K562 (cell line): ENCODE data around the gene CEP131. TPM values are rescaled to one million over a fixed set of nuclear protein-coding genes. Genes with fewer than 3 reads are reported as not detected.

ENCODE experiments used
- MAZ ChIP-seq, 2 experiments: fragments of 450-650 bp in 1 of 2; sonication (generic) in 1 of 2; formaldehyde crosslinking; IDR thresholded peaks in 1 of 2; conservative IDR thresholded peaks in 1 of 2; 2 replicates each; pipeline versions ENCODE4 v1.4.0 to v1.5.0; 2020; ENCODE audit warnings: mild to moderate bottlenecking in 1 of 2, missing genetic modification reagents in 1 of 2
- MYNN ChIP-seq, 2 experiments: sonication (generic); formaldehyde crosslinking in 1 of 2; IDR thresholded peaks; 2 replicates each; pipeline versions ENCODE4 v1.5.0 to v1.6.1; 2016 to 2020; ENCODE audit warnings: antibody characterized with exemption in 1 of 2, missing genetic modification reagents in 1 of 2
- PHF8 ChIP-seq: fragments of 200-600 bp; sonication (generic); IDR thresholded peaks from 2 replicates; pipeline ENCODE4 v1.6.1; 2012; ENCODE audit warnings: mixed run types, mild to moderate bottlenecking, inconsistent platforms, low read length, moderate library complexity, borderline replicate concordance
- TBP ChIP-seq: optimal IDR thresholded peaks from 2 replicates; pipeline ENCODE3; 2011; ENCODE audit warnings: low read depth, low read length, improper control_type of control experiment
- ZBTB7A ChIP-seq: IDR thresholded peaks from 2 replicates; pipeline ENCODE4 v1.6.1; 2011; ENCODE audit warnings: low read depth, mild to moderate bottlenecking, low read length, moderate library complexity, borderline replicate concordance; ENCODE audit not compliant: control insufficient read depth
- ZNF143 ChIP-seq: sonication (generic); formaldehyde crosslinking; IDR thresholded peaks from 2 replicates; pipeline ENCODE4 v1.9.0; 2022; ENCODE audit warnings: mild to moderate bottlenecking, missing genetic modification reagents
- ZNF586 ChIP-seq: fragments of 450-650 bp; formaldehyde crosslinking; conservative IDR thresholded peaks from 2 replicates; pipeline ENCODE4 v1.4.0; 2020; ENCODE audit warnings: mild to moderate bottlenecking, moderate library complexity
- polyA plus RNA-seq, 8 experiments: library from polyadenylated mRNA; depleted of rRNA in 4 of 8; stranded (reverse) in 5 of 8; unstranded in 3 of 8; fragments of >200 nt; fragmentation: Nextera tagmentation in 2 of 8; fragmentation: Illumina TruSeq in 1 of 8; extraction: Ambion mirVana in 2 of 8; extraction: Trizol in 1 of 8; gene quantifications; 2 replicates each; pipeline versions ENCODE4 v1.2.1 to v1.2.3, GENCODE V29; 2011 to 2014; ENCODE audit warnings: inconsistent platforms in 1 of 8, missing spikeins in 1 of 8
- total RNA-seq, 7 experiments: library from RNA; depleted of rRNA in 6 of 7; stranded (reverse); fragments of >200 nt in 6 of 7; fragmentation: Illumina TruSeq in 2 of 7; extraction: Trizol in 2 of 7; gene quantifications; 2 replicates each; pipeline versions ENCODE4 v1.2.1 to v1.2.3, GENCODE V29; 2011 to 2021; ENCODE audit warnings: low replicate concordance in 1 of 7
- TF ChIP-seq, protein P1 (sequence below): sonication (generic); formaldehyde crosslinking; IDR thresholded peaks from 2 replicates; pipeline ENCODE4 v1.8.0; 2022; ENCODE audit warnings: missing genetic modification reagents, mild to moderate bottlenecking, moderate library complexity, borderline replicate concordance
- TF ChIP-seq, protein P2 (sequence below): fragments of 200-800 bp; sonication (Bioruptor generic); IDR thresholded peaks from 2 replicates; pipeline ENCODE4 v1.6.1; 2017; ENCODE audit warnings: missing genetic modification characterization, missing compliant biosample characterization
- TF ChIP-seq, protein P3 (sequence below): sonication (generic); formaldehyde crosslinking; IDR thresholded peaks from 2 replicates; pipeline ENCODE4 v1.8.1; 2023; ENCODE audit warnings: mild to moderate bottlenecking, missing genetic modification reagents
- TF ChIP-seq, protein P4 (sequence below), 2 experiments: fragments of 450-650 bp in 1 of 2; sonication (generic) in 1 of 2; formaldehyde crosslinking in 1 of 2; IDR thresholded peaks in 1 of 2; conservative IDR thresholded peaks in 1 of 2; 2 replicates each; pipeline versions ENCODE4 v1.6.1 to v1.8.1; 2016 to 2023; ENCODE audit warnings: mild to moderate bottlenecking in 2 of 2, moderate library complexity in 2 of 2, inconsistent platforms in 1 of 2, missing genetic modification reagents in 1 of 2
- TF ChIP-seq, protein P5 (sequence below): sonication (generic); formaldehyde crosslinking; IDR thresholded peaks from 2 replicates; pipeline ENCODE4 v1.9.0; 2022; ENCODE audit warnings: mild to moderate bottlenecking, missing genetic modification reagents
- TF ChIP-seq, protein P6 (sequence below), 2 experiments: fragments of 450-650 bp; IDR thresholded peaks; 2 replicates each; pipeline ENCODE4 v1.6.1; 2016
- TF ChIP-seq, protein P7 (sequence below), 2 experiments: IDR thresholded peaks; 2 replicates each; pipeline ENCODE4 v1.6.1; 2012; ENCODE audit warnings: improper control_type of control experiment in 2 of 2, low read depth in 2 of 2, low read length in 2 of 2, borderline replicate concordance in 1 of 2

The CEP131 gene
- total and polyA plus RNA-seq, 9 of the 15 experiments (the other 6 are each of a cell fraction or from before 2014, with no cell fraction given), result 0.24 to 21.2 (median 2.3) TPM

DNA sequence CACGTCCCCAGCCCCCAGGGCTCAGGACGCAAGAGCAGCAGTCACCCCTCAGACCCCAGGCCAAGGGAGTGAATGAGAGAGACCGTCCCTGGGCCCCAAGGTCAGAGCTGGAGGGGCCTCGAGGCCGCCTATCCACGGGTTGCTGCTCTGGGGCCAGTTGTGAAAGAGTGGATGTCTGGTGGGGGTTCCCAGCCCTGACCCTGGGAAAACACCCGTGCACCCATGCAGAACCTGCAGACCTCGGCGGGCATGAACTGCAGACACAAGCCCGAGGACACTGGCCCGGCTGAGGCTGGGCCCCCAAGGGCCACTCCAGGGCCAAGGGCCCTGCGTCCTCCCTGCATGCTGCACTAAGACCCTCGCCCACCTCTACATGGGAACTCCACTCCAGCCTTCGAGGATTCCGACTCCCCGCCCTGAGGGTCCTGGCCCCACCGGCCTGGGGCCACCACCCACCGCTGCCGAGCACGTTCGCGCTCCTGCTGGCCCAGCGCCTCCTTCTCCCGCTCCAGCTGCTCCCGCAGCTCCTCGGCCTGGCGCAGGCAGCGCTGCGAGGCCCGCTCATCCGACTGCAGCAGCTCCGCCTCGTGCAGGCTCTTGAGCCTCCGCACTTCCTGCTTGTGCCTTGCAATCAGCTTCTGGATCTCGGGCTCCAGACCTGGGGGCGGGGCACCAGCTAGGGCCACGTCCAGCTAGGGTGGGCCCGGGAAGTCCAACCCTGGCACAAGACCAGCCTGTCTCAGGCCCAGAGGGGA lies 29.1 kb downstream of the CEP131 start (continued):
- TF ChIP-seq MYNN (IDR thresholded peaks at IDR 0.05), result no peak
- TF ChIP-seq MYNN (CRISPR knock-in tag; IDR thresholded peaks at IDR 0.05), result no peak
- TF ChIP-seq, protein P1, sequence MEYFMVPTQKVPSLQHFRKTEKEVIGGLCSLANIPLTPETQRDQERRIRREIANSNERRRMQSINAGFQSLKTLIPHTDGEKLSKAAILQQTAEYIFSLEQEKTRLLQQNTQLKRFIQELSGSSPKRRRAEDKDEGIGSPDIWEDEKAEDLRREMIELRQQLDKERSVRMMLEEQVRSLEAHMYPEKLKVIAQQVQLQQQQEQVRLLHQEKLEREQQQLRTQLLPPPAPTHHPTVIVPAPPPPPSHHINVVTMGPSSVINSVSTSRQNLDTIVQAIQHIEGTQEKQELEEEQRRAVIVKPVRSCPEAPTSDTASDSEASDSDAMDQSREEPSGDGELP, result peak; percentile 84
- TF ChIP-seq ZBTB7A, result 0 out of 2 replicates have a peak, but pooled peaks have one; percentile 32
- TF ChIP-seq PHF8, result peak; percentile 35; the same call in 1 of the 2 replicates
- TF ChIP-seq, protein P2, sequence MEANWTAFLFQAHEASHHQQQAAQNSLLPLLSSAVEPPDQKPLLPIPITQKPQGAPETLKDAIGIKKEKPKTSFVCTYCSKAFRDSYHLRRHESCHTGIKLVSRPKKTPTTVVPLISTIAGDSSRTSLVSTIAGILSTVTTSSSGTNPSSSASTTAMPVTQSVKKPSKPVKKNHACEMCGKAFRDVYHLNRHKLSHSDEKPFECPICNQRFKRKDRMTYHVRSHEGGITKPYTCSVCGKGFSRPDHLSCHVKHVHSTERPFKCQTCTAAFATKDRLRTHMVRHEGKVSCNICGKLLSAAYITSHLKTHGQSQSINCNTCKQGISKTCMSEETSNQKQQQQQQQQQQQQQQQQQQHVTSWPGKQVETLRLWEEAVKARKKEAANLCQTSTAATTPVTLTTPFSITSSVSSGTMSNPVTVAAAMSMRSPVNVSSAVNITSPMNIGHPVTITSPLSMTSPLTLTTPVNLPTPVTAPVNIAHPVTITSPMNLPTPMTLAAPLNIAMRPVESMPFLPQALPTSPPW (CRISPR knock-in tag), result peak; percentile 41; the same call in 1 of the 2 replicates
- TF ChIP-seq, protein P3, sequence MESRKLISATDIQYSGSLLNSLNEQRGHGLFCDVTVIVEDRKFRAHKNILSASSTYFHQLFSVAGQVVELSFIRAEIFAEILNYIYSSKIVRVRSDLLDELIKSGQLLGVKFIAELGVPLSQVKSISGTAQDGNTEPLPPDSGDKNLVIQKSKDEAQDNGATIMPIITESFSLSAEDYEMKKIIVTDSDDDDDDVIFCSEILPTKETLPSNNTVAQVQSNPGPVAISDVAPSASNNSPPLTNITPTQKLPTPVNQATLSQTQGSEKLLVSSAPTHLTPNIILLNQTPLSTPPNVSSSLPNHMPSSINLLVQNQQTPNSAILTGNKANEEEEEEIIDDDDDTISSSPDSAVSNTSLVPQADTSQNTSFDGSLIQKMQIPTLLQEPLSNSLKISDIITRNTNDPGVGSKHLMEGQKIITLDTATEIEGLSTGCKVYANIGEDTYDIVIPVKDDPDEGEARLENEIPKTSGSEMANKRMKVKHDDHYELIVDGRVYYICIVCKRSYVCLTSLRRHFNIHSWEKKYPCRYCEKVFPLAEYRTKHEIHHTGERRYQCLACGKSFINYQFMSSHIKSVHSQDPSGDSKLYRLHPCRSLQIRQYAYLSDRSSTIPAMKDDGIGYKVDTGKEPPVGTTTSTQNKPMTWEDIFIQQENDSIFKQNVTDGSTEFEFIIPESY (CRISPR knock-in tag), result peak; percentile 94
- TF ChIP-seq, protein P4, sequence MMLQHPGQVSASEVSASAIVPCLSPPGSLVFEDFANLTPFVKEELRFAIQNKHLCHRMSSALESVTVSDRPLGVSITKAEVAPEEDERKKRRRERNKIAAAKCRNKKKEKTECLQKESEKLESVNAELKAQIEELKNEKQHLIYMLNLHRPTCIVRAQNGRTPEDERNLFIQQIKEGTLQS (IDR thresholded peaks at IDR 0.05), result peak; percentile 13; the same call in 1 of the 2 replicates
- TF ChIP-seq, protein P4 (CRISPR knock-in tag; conservative IDR thresholded peaks at IDR 0.05), result no peak
- TF ChIP-seq ZNF586 (CRISPR knock-in tag), result no peak
- peak; percentile 15 for TF ChIP-seq TBP
- TF ChIP-seq, protein P5, sequence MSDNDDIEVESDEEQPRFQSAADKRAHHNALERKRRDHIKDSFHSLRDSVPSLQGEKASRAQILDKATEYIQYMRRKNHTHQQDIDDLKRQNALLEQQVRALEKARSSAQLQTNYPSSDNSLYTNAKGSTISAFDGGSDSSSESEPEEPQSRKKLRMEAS (CRISPR knock-in tag), result peak; percentile 94
- TF ChIP-seq, protein P6, sequence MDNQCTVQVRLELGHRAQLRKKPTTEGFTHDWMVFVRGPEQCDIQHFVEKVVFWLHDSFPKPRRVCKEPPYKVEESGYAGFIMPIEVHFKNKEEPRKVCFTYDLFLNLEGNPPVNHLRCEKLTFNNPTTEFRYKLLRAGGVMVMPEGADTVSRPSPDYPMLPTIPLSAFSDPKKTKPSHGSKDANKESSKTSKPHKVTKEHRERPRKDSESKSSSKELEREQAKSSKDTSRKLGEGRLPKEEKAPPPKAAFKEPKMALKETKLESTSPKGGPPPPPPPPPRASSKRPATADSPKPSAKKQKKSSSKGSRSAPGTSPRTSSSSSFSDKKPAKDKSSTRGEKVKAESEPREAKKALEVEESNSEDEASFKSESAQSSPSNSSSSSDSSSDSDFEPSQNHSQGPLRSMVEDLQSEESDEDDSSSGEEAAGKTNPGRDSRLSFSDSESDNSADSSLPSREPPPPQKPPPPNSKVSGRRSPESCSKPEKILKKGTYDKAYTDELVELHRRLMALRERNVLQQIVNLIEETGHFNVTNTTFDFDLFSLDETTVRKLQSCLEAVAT (IDR thresholded peaks at IDR 0.05), result peak in 1 of 2 experiments; percentile 61; a peak in 1 of 4 replicates
- TF ChIP-seq ZNF143 (CRISPR knock-in tag), result no peak
- TF ChIP-seq, protein P7, sequence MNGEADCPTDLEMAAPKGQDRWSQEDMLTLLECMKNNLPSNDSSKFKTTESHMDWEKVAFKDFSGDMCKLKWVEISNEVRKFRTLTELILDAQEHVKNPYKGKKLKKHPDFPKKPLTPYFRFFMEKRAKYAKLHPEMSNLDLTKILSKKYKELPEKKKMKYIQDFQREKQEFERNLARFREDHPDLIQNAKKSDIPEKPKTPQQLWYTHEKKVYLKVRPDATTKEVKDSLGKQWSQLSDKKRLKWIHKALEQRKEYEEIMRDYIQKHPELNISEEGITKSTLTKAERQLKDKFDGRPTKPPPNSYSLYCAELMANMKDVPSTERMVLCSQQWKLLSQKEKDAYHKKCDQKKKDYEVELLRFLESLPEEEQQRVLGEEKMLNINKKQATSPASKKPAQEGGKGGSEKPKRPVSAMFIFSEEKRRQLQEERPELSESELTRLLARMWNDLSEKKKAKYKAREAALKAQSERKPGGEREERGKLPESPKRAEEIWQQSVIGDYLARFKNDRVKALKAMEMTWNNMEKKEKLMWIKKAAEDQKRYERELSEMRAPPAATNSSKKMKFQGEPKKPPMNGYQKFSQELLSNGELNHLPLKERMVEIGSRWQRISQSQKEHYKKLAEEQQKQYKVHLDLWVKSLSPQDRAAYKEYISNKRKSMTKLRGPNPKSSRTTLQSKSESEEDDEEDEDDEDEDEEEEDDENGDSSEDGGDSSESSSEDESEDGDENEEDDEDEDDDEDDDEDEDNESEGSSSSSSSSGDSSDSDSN (IDR thresholded peaks at IDR 0.05; ENCODE audit: borderline replicate concordance in 1 of 2, low read depth in 2 of 2, low read length in 2 of 2), result peak in 1 of 2 experiments; percentile 79; a peak in 1 of 4 replicates
- peak in 1 of 2 experiments; percentile 55; a peak in 1 of 4 replicates for TF ChIP-seq MAZ (CRISPR knock-in tag; conservative IDR thresholded peaks at IDR 0.05 in 1 of 2, IDR thresholded peaks at IDR 0.05 in 1 of 2)
